GM23248 (cell line): ENCODE measurements around the gene ISG20L2.

Experiments used
- EZH2 ChIP-seq: fragments of 200-600 bp; sonication (generic); IDR thresholded peaks from 2 replicates; pipeline ENCODE4 v1.6.1; 2018; ENCODE audit warnings: antibody characterized with exemption, mild to moderate bottlenecking; ENCODE audit not compliant: insufficient read depth, poor library complexity, severe bottlenecking
- EZH2phosphoT487 ChIP-seq: fragments of 200-600 bp; sonication (generic); IDR thresholded peaks from 2 replicates; pipeline ENCODE4 v1.6.1; 2018; ENCODE audit warnings: antibody characterized with exemption, moderate library complexity, mild to moderate bottlenecking, low read depth; ENCODE audit not compliant: insufficient read depth

DNA sequence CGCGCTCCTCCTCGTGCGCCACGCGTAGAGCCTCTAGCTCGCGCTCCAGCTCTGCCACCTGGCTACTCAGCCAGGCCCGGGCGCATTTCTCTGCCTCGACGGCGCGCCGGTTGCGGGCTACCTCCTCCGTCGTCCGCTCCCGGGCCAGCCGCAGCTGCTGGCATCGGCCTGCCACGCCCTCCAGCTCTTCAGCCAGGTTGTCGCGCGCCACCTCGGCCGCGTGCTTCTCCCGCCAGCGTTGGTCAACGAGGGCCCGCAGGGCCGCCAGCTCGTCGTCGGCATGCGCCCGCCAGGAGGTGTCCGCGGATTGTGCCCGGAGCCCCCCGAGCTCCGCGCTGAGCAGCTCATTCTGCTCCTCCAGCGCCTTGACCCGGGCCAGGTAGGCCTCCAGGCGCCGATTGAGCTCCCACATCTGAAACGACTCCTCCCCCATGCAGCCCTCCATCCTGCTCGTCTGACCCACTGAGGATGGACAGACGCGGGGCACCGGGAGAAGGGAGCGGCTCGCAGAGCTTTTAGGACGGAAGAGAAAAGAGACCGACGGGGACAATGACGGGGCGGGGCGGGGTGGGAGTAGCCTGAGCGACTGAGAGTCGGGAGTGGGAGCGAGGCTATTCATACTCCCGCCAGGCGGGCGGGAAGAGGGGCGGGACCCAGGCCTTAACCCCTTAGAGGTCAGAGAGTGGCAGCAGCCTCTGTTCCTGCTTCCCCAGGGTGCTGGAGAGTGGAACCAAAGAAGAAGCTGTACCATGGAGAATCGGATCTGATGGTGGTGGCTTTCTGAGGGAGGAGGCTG is 51.5 kb downstream of the ISG20L2 start, which contains the start of gene NES:
- TF ChIP-seq EZH2 (no peak), EZH2phosphoT487 (no peak)
